Esophagus muscularis mucosa (tissue), 4 donors: ENCODE results near the gene ZFX. TPM values are rescaled to one million over a fixed set of nuclear protein-coding genes. Genes with fewer than 3 reads are reported as not detected.

Source experiments
- DNase-seq: peaks from one replicate; pipeline ENCODE4 v3.0.0-alpha.2; 2017; ENCODE audit errors: extremely low spot score
- H3K27ac ChIP-seq, 4 donors: fragments of 200-600 bp; sonication (generic); replicated peaks in 1 of 4; 1 replicate in 3 of 4; 2 replicates in 1 of 4; pipeline ENCODE4 v1.5.1; 2016 to 2019; ENCODE audit warnings: mild to moderate bottlenecking in 1 of 4
- H3K27me3 ChIP-seq, 4 donors: fragments of 200-600 bp; sonication (generic); one replicate each; pipeline versions ENCODE4 v1.5.1 to v1.6.0; 2016 to 2019
- H3K36me3 ChIP-seq, 4 donors: fragments of 200-600 bp; sonication (generic); one replicate each; pipeline ENCODE4 v1.5.1; 2016 to 2019
- H3K4me1 ChIP-seq, 4 donors: fragments of 200-600 bp; sonication (generic); one replicate each; pipeline ENCODE4 v1.5.1; 2016 to 2019
- H3K4me3 ChIP-seq, 4 donors: fragments of 200-600 bp; sonication (generic); 1 replicate in 2 of 4; 2 replicates in 2 of 4; pipeline ENCODE4 v1.5.1; 2016 to 2019; ENCODE audit warnings: mild to moderate bottlenecking in 4 of 4, moderate library complexity in 1 of 4
- H3K9me3 ChIP-seq, 4 donors: fragments of 200-600 bp; sonication (generic); 1 replicate in 3 of 4; 2 replicates in 1 of 4; pipeline ENCODE4 v1.5.1; 2016 to 2019
- CTCF ChIP-seq, 3 experiments: fragments of 200-600 bp in 2 of 3; fragments of 450-650 bp in 1 of 3; sonication (generic) in 2 of 3; IDR thresholded peaks; one replicate each; pipeline ENCODE4 v1.5.1; 2017 to 2019; ENCODE audit warnings: antibody characterized with exemption in 3 of 3, mild to moderate bottlenecking in 2 of 3, moderate library complexity in 1 of 3
- EP300 ChIP-seq: sonication (generic); formaldehyde crosslinking; IDR thresholded peaks from one replicate; pipeline ENCODE4 v1.6.1; 2017; ENCODE audit warnings: antibody characterized with exemption
- POLR2A ChIP-seq: fragments of 450-650 bp; IDR thresholded peaks from one replicate; pipeline ENCODE4 v1.6.1; 2017; ENCODE audit warnings: antibody characterized with exemption, moderate library complexity, mild to moderate bottlenecking, low read depth
- POLR2AphosphoS5 ChIP-seq, 2 donors: sonication (generic); formaldehyde crosslinking; IDR thresholded peaks; one replicate each; pipeline ENCODE4 v1.6.1; 2017; ENCODE audit warnings: antibody characterized with exemption in 2 of 2
- WGBS: methylation state at CpG from one replicate; pipeline ENCODE4 v1.1.5; 2018; 5-methylcytosine and 5-hydroxymethylcytosine counted together
- intact Hi-C: fragments of 100-400 bp; cut with DNase I; formaldehyde crosslinking; loops from one replicate; pipeline ENCODE4 v1.15.1; 2023
- total RNA-seq, 4 donors: library from RNA; depleted of rRNA; stranded (reverse); fragments of >200 nt; gene quantifications; one replicate each; pipeline versions ENCODE4 v1.1.0 to v1.2.1, GENCODE V29; 2016

ZFX gene
- total RNA-seq, 4 donors from 2014 or later, result 52.3 to 75.6 (median 66.4) TPM

GRCh38 chrX:24215272-24215671 is 65.7 kb downstream of the ZFX start:
- H3K4me3 ChIP-seq, result no peak overlapping the region
- H3K27me3 ChIP-seq, result no peaks in the 10 kb centered on the region
- intact Hi-C loops, result no loop called here
- no peak for DNase-seq
- no peaks in the 10 kb centered on the region for H3K9me3 ChIP-seq
- 83% methylated on average over 2 of the region's 2 CpGs for WGBS
- H3K27ac ChIP-seq, result no peak overlapping the region
- peaks cover 6 to 39% (median 27%) of the 10 kb centered on the region in 4 donors for H3K36me3 ChIP-seq
- no peaks in the 10 kb centered on the region for H3K4me1 ChIP-seq
- TF ChIP-seq POLR2AphosphoS5 (IDR thresholded peaks at IDR 0.05) (no peak), CTCF (IDR thresholded peaks at IDR 0.05) (no peak), EP300 (no peak), POLR2A (no peak)

- no peak for DNase-seq
- intact Hi-C loops, result no loop called here
- H3K4me3 ChIP-seq, result no peak overlapping the region
- 91% methylated on average over 4 of the region's 4 CpGs for WGBS
- no peaks in the 10 kb centered on the region for H3K27me3 ChIP-seq
- H3K9me3 ChIP-seq, result no peaks in the 10 kb centered on the region
- no peak overlapping the region for H3K27ac ChIP-seq
- no peaks in the 10 kb centered on the region for H3K4me1 ChIP-seq
- peaks cover 1 to 31% (median 19%) of the 10 kb centered on the region in 4 donors for H3K36me3 ChIP-seq
- no peak for TF ChIP-seq POLR2AphosphoS5 (IDR thresholded peaks at IDR 0.05)
- no peak for TF ChIP-seq CTCF (IDR thresholded peaks at IDR 0.05)
- TF ChIP-seq POLR2A, result no peak
- TF ChIP-seq EP300, result no peak
These were observed 66.5 kb downstream of the ZFX start for GRCh38 chrX:24216037-24216436.

- Histone ChIP-seq H3K4me3 (no peak overlapping the region), H3K27ac (no peak overlapping the region), H3K36me3 (peaks cover 0 to 23% (median 13%) of the 10 kb centered on the region in 4 donors), H3K27me3 (no peaks in the 10 kb centered on the region), H3K4me1 (no peaks in the 10 kb centered on the region), H3K9me3 (no peaks in the 10 kb centered on the region)
- DNase-seq, result no peak
- 93% methylated on average over 1 of the region's 1 CpG for WGBS
- TF ChIP-seq CTCF (IDR thresholded peaks at IDR 0.05), result no peak
- no peak for TF ChIP-seq POLR2AphosphoS5 (IDR thresholded peaks at IDR 0.05)
- no peak for TF ChIP-seq EP300
- TF ChIP-seq POLR2A, result no peak
- intact Hi-C loops, result no loop called here
These were observed 67.3 kb downstream of the ZFX start for GRCh38 chrX:24216827-24217226.

GRCh38 chrX:24219320-24219719 is 69.8 kb downstream of the ZFX start:
- TF ChIP-seq EP300, result no peak
- no peak for TF ChIP-seq POLR2A
- TF ChIP-seq POLR2AphosphoS5 (IDR thresholded peaks at IDR 0.05), result no peak
- no peak for TF ChIP-seq CTCF (IDR thresholded peaks at IDR 0.05)
- 78% methylated on average over 8 of the region's 8 CpGs for WGBS
- no peak overlapping the region for H3K27ac ChIP-seq
- intact Hi-C loops, result no loop called here
- H3K4me3 ChIP-seq, result no peak overlapping the region
- no peaks in the 10 kb centered on the region for H3K4me1 ChIP-seq
- DNase-seq, result no peak
- peaks cover 0 to 8% (median 1%) of the 10 kb centered on the region in 4 donors for H3K36me3 ChIP-seq
- H3K27me3 ChIP-seq, result no peaks in the 10 kb centered on the region
- no peaks in the 10 kb centered on the region for H3K9me3 ChIP-seq

GRCh38 chrX:24221872-24222271 is 72.3 kb downstream of the ZFX start:
- no peaks in the 10 kb centered on the region for H3K4me1 ChIP-seq
- no peak overlapping the region for H3K27ac ChIP-seq
- TF ChIP-seq CTCF (IDR thresholded peaks at IDR 0.05), result no peak
- no peak for TF ChIP-seq POLR2AphosphoS5 (IDR thresholded peaks at IDR 0.05)
- TF ChIP-seq EP300, result no peak
- no peak for TF ChIP-seq POLR2A
- no peak for DNase-seq
- intact Hi-C loops, result no loop called here
- no peak overlapping the region for H3K4me3 ChIP-seq
- H3K9me3 ChIP-seq, result no peaks in the 10 kb centered on the region
- H3K36me3 ChIP-seq, result no peaks in the 10 kb centered on the region
- WGBS, result 79% methylated on average over 5 of the region's 5 CpGs
- no peaks in the 10 kb centered on the region for H3K27me3 ChIP-seq
